ENCODE results near the gene ALAS1.

DNA sequence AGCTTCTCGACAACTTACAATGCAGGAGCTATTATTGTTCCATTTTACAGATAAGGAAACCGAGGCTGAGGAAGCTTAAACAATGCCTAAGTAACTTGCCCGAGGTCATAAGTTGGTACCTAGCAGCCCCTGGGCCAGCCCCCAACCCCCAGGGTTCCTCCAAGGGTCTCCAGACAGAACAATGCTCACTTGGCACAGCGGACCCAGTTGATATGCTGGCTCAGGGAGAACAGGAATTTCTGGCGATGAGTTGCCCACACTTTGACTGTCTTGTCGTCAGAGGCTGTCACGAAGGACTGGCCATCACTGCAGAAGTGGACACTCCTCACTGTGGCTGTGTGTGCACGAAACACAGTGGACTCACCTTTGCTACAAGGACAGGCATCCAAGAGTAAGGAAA is 48.9 kb upstream of the ALAS1 start:
- TF ChIP-seq, protein P1, sequence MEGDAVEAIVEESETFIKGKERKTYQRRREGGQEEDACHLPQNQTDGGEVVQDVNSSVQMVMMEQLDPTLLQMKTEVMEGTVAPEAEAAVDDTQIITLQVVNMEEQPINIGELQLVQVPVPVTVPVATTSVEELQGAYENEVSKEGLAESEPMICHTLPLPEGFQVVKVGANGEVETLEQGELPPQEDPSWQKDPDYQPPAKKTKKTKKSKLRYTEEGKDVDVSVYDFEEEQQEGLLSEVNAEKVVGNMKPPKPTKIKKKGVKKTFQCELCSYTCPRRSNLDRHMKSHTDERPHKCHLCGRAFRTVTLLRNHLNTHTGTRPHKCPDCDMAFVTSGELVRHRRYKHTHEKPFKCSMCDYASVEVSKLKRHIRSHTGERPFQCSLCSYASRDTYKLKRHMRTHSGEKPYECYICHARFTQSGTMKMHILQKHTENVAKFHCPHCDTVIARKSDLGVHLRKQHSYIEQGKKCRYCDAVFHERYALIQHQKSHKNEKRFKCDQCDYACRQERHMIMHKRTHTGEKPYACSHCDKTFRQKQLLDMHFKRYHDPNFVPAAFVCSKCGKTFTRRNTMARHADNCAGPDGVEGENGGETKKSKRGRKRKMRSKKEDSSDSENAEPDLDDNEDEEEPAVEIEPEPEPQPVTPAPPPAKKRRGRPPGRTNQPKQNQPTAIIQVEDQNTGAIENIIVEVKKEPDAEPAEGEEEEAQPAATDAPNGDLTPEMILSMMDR (optimal IDR thresholded peaks at IDR 0.05 in 1 of 3, IDR thresholded peaks at IDR 0.05 in 1 of 3, conservative IDR thresholded peaks at IDR 0.05 in 1 of 3; ENCODE audit: extremely low read depth in 1 of 3, insufficient read depth in 2 of 3, low read length in 3 of 3), result no peak
- TF ChIP-seq EZH2 (IDR thresholded peaks at IDR 0.05; ENCODE audit: low read length), result no peak
